HepG2 (cell line): ENCODE measurements around the gene ZBTB43. TPM values are rescaled to one million over a fixed set of nuclear protein-coding genes. Genes with fewer than 3 reads are reported as not detected.

Source experiments
- ATAC-seq: fragments of 200-7000 bp; cut with Tn5 transposase; 3 replicates; pipeline ENCODE4 v1.9.1; 2020; ENCODE audit warnings: mild to moderate bottlenecking, moderate library complexity
- BruUV-seq: library from RNA; stranded (reverse); fragments of 400-500 nt; replicated peaks from 2 replicates; lab custom pipeline; 2021; lab: Mats Ljungman, UMichigan
- CTCF ChIA-PET: fragments of 300-600 bp; formaldehyde crosslinking; extraction: SDS; loops from one replicate; lab custom pipeline; 2021; ENCODE audit warnings: low total read pairs, inconsistent platforms, low intra/inter-chr PET ratio; lab: Yijun Ruan, JAX
- POLR2A ChIA-PET: fragments of 350-600 bp; sonication (Branson Sonifier 250); formaldehyde crosslinking; loops from one replicate; lab custom pipeline; 2020; ENCODE audit warnings: antibody characterized with exemption, inconsistent platforms; lab: Yijun Ruan, JAX
- DNase-seq: peaks from one replicate; pipeline ENCODE4 v3.0.0-alpha.2; 2015; ENCODE audit warnings: low spot score
- FAIRE-seq: peaks from 3 replicates; lab custom pipeline; 2011; peaks lifted over from hg19 to GRCh38; lab: Jason Lieb, UNC
- H2AFZ ChIP-seq: one replicate; pipeline ENCODE4 v1.6.1; 2011; ENCODE audit warnings: low read length, inconsistent platforms
- H3K27ac ChIP-seq: fragments of 300-600 bp; 3 replicates; pipeline ENCODE4 v1.8.0; 2011; ENCODE audit warnings: mixed run types, mild to moderate bottlenecking, mixed read lengths, low read length, inconsistent platforms; ENCODE audit not compliant: insufficient read depth; ENCODE audit errors: extremely low read length
- H3K27me3 ChIP-seq, 2 experiments: fragments of 200-600 bp in 1 of 2; 2 replicates in 1 of 2; 3 replicates in 1 of 2; pipeline versions ENCODE4 v1.6.0 to v1.8.0; 2011; ENCODE audit warnings: low read length in 2 of 2, mild to moderate bottlenecking in 2 of 2, moderate library complexity in 2 of 2, inconsistent platforms in 1 of 2; ENCODE audit not compliant: insufficient read depth in 2 of 2, control insufficient read depth in 1 of 2
- H3K36me3 ChIP-seq, 2 experiments: fragments of 200-600 bp in 1 of 2; replicated peaks in 1 of 2; 2 replicates in 1 of 2; 3 replicates in 1 of 2; pipeline versions ENCODE4 v1.5.1 to v1.8.0; 2011; ENCODE audit warnings: low read length in 2 of 2, inconsistent platforms in 1 of 2; ENCODE audit not compliant: insufficient read depth in 2 of 2, control insufficient read depth in 1 of 2
- H3K4me1 ChIP-seq: 2 replicates; pipeline ENCODE4 v1.5.1; 2012; ENCODE audit warnings: low read length, inconsistent platforms; ENCODE audit not compliant: insufficient read depth
- H3K4me2 ChIP-seq: 2 replicates; pipeline ENCODE4 v1.6.0; 2011; ENCODE audit warnings: low read depth, low read length, inconsistent platforms
- H3K4me3 ChIP-seq, 3 experiments: fragments of 200-600 bp in 1 of 3; sonication (generic), shearing (Covaris generic) in 1 of 3; replicated peaks in 1 of 3; 2 replicates each; pipeline ENCODE4 v1.5.1; 2011 to 2016; ENCODE audit warnings: low read length in 3 of 3, inconsistent platforms in 2 of 3, low read depth in 2 of 3, mild to moderate bottlenecking in 2 of 3, control low read depth in 1 of 3, mixed read lengths in 1 of 3; ENCODE audit not compliant: insufficient read depth in 1 of 3
- H3K79me2 ChIP-seq: one replicate; pipeline ENCODE4 v1.6.1; 2011; ENCODE audit warnings: low read length, inconsistent platforms; ENCODE audit not compliant: insufficient read depth
- H3K9ac ChIP-seq: 2 replicates; pipeline ENCODE4 v1.6.0; 2011; ENCODE audit warnings: mild to moderate bottlenecking, low read depth, low read length, inconsistent platforms; ENCODE audit not compliant: insufficient read depth
- H3K9me3 ChIP-seq: 2 replicates; pipeline ENCODE4 v1.5.1; 2012; ENCODE audit warnings: mild to moderate bottlenecking, low read length
- H4K20me1 ChIP-seq: 2 replicates; pipeline ENCODE4 v1.6.0; 2011; ENCODE audit warnings: inconsistent platforms, mild to moderate bottlenecking, low read length, moderate library complexity; ENCODE audit not compliant: insufficient read depth
- CAMTA2 ChIP-seq: sonication (generic); formaldehyde crosslinking; IDR thresholded peaks from 2 replicates; pipeline ENCODE4 v1.4.0; 2020; ENCODE audit warnings: mild to moderate bottlenecking, missing genetic modification reagents, borderline replicate concordance
- ELK4 ChIP-seq: sonication (generic); formaldehyde crosslinking; IDR thresholded peaks from 2 replicates; pipeline ENCODE4 v1.9.0; 2021; ENCODE audit warnings: missing genetic modification reagents, borderline replicate concordance
- KLF12 ChIP-seq: sonication (generic); formaldehyde crosslinking; IDR thresholded peaks from 2 replicates; pipeline ENCODE4 v1.4.0; 2020; ENCODE audit warnings: missing genetic modification reagents, borderline replicate concordance
- MIER3 ChIP-seq: IDR thresholded peaks from 2 replicates; pipeline ENCODE4 v1.6.1; 2016; ENCODE audit warnings: missing compliant biosample characterization, borderline replicate concordance
- MYNN ChIP-seq: sonication (generic); formaldehyde crosslinking; IDR thresholded peaks from 2 replicates; pipeline ENCODE4 v1.4.0; 2020; ENCODE audit warnings: mild to moderate bottlenecking, low read depth, missing genetic modification reagents
- SIN3B ChIP-seq: fragments of 150-350 bp; IDR thresholded peaks from 2 replicates; pipeline ENCODE4 v1.6.1; 2014; ENCODE audit warnings: low read length
- SP4 ChIP-seq: sonication (generic); formaldehyde crosslinking; IDR thresholded peaks from 2 replicates; pipeline ENCODE4 v1.8.1; 2023; ENCODE audit warnings: mild to moderate bottlenecking, missing genetic modification reagents
- ZFP36L1 ChIP-seq: sonication (generic); formaldehyde crosslinking; IDR thresholded peaks from 2 replicates; pipeline ENCODE4 v1.8.0; 2022; ENCODE audit warnings: mild to moderate bottlenecking, missing genetic modification reagents, moderate library complexity
- ZNF597 ChIP-seq: sonication (generic); formaldehyde crosslinking; IDR thresholded peaks from 2 replicates; pipeline ENCODE4 v1.5.0; 2020; ENCODE audit warnings: missing genetic modification reagents
- ZSCAN12 ChIP-seq: sonication (generic); formaldehyde crosslinking; IDR thresholded peaks from 2 replicates; pipeline ENCODE4 v1.9.0; 2021; ENCODE audit warnings: mild to moderate bottlenecking, missing genetic modification reagents
- WGBS: methylation state at CpG from one replicate; pipeline ENCODE4 v1.1.6; 2017; ENCODE audit warnings: low lambda C conversion rate; 5-methylcytosine and 5-hydroxymethylcytosine counted together
- in situ Hi-C: cut with HindIII; loops from 2 replicates; pipeline ENCODE4 v1.10.0; 2017; ENCODE audit warnings: low pct_unique_long_range_greater_than_20kb; ENCODE audit not compliant: extremely low pct_ligation_motif_present
- intact Hi-C: fragments of 100-400 bp; cut with micrococcal nuclease; formaldehyde crosslinking; loops from one replicate; pipeline ENCODE4 v1.10.0; 2022; ENCODE audit not compliant: unreplicated experiment
- polyA plus RNA-seq, 8 experiments: library from polyadenylated mRNA; depleted of rRNA in 3 of 8; stranded (reverse) in 7 of 8; unstranded in 1 of 8; fragments of >200 nt; fragmentation: Illumina TruSeq in 4 of 8; extraction: Trizol in 4 of 8; gene quantifications; 2 replicates each; pipeline versions ENCODE4 v1.2.1 to v1.2.3, GENCODE V29; 2011 to 2016; ENCODE audit warnings: low read depth in 4 of 8, missing spikeins in 1 of 8, mixed read lengths in 1 of 8; ENCODE audit not compliant: insufficient read depth in 1 of 8
- total RNA-seq, 5 experiments: library from RNA; depleted of rRNA; stranded (reverse); fragments of >200 nt; fragmentation: Illumina TruSeq; extraction: Trizol; gene quantifications; 2 replicates each; pipeline ENCODE4 v1.2.3, GENCODE V29; 2016; ENCODE audit warnings: low read depth in 1 of 5
- TF ChIP-seq, protein P1 (sequence below): sonication (generic); formaldehyde crosslinking; IDR thresholded peaks from 2 replicates; pipeline ENCODE4 v1.5.1; 2020; ENCODE audit warnings: mild to moderate bottlenecking, missing genetic modification reagents

The ZBTB43 gene
- total and polyA plus RNA-seq, 2 of the 13 experiments (the other 11 are each of a cell fraction or from before 2014, with no cell fraction given), result 7.1 to 31.4 TPM

DNA sequence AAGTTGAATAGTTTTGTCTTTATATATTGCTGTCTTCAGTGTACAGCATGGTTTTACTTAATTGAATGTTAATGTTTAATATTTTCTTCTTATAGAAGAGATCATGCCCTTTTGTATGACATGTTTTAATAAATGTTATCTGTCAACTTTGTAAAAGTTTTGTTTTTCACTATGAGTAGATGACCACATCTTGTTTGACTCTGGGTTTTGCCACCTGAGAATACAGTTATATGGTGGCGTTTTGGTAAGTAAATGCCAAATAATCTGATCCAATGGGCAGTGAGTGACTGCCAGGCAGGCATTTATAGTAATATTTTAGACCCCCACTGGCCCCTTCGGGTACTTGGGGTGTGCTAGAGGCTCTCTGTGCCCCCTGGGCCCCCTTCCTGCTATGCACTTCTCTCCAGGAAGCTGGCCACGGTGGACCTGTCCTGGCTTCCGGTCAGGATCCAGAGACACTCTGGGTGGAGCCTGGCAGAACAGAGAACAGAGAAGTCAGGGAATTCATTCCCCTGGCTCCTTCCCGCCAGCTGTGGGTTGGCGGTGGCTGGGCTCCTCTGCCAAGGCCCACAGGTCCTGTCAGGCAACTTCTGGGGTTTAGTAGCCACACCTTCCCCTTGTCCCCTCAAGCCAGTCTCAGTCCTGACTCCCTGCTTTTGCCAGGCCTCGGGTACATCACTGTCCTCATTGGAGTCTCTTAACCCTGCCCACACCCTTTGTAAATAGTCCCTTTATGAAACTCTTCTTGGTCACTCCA lies 33.4 kb downstream of the ZBTB43 start:
- ATAC-seq (no peak), DNase-seq (no peak), FAIRE-seq (no peak)
- intact Hi-C loops, result no loop called here
- in situ Hi-C loops, result no loop called here
- WGBS, result 96% methylated on average over 5 of the region's 7 CpGs
- Histone ChIP-seq H2AFZ (no peak overlapping the region), H3K4me3 (no peak overlapping the region), H3K27ac (no peak overlapping the region), H3K4me2 (no peak overlapping the region), H3K36me3 (peaks cover 8 to 30% of the 10 kb centered on the region in 2 experiments; a peak in 4 of 5 replicates), H3K9ac (no peak overlapping the region), H4K20me1 (no peaks in the 10 kb centered on the region), H3K79me2 (peaks cover 4% of the 10 kb centered on the region), H3K4me1 (no peaks in the 10 kb centered on the region), H3K27me3 (no peaks in the 10 kb centered on the region), H3K9me3 (no peaks in the 10 kb centered on the region)
- TF ChIP-seq, protein P1, sequence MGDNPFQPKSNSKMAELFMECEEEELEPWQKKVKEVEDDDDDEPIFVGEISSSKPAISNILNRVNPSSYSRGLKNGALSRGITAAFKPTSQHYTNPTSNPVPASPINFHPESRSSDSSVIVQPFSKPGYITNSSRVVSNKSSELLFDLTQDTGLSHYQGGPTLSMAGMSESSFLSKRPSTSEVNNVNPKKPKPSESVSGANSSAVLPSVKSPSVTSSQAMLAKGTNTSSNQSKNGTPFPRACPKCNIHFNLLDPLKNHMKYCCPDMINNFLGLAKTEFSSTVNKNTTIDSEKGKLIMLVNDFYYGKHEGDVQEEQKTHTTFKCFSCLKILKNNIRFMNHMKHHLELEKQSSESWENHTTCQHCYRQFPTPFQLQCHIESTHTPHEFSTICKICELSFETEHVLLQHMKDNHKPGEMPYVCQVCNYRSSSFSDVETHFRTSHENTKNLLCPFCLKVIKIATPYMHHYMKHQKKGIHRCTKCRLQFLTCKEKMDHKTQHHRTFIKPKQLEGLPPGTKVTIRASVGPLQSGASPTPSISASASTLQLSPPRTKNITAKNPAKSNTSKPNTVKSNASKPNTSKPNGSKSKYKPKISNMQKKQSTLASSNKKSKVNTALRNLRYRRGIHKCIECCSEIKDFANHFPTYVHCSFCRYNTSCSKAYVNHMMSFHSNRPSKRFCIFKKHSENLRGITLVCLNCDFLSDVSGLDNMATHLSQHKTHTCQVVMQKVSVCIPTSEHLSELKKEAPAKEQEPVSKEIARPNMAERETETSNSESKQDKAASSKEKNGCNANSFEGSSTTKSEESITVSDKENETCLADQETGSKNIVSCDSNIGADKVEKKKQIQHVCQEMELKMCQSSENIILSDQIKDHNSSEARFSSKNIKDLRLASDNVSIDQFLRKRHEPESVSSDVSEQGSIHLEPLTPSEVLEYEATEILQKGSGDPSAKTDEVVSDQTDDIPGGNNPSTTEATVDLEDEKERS (CRISPR knock-in tag), result no peak
- no peak for TF ChIP-seq ZSCAN12 (CRISPR knock-in tag)
- no peak for TF ChIP-seq KLF12 (CRISPR knock-in tag)
- no peak for TF ChIP-seq ELK4
- TF ChIP-seq CAMTA2 (CRISPR knock-in tag), result no peak
- no peak for TF ChIP-seq ZFP36L1
- TF ChIP-seq ZNF597 (CRISPR knock-in tag), result no peak
- TF ChIP-seq MIER3 (CRISPR knock-in tag), result no peak
- TF ChIP-seq SIN3B, result no peak
- TF ChIP-seq MYNN (CRISPR knock-in tag), result no peak
- no peak for TF ChIP-seq SP4 (CRISPR knock-in tag)
- POLR2A ChIA-PET, result no interaction called here
- CTCF ChIA-PET, result no interaction called here
- BruUV-seq, result no TSS peak
